HG03432 (cell line): ENCODE results near the gene SCNN1A.

Experiments used
- ATAC-seq: cut with Tn5 transposase; IDR thresholded peaks from one replicate; pipeline ENCODE4 v1.9.1; 2021; ENCODE audit warnings: mild to moderate bottlenecking, moderate library complexity; ENCODE audit not compliant: unreplicated experiment

The SCNN1A gene

GRCh38 chr12:6322352-6322751 lies 53.0 kb downstream of the SCNN1A start:
- no peak for ATAC-seq

- ATAC-seq, result no peak
Observed at GRCh38 chr12:6321905-6322304, 53.5 kb downstream of the SCNN1A start.

GRCh38 chr12:6319446-6319845 lies 55.9 kb downstream of the SCNN1A start:
- ATAC-seq, result no peak

GRCh38 chr12:6318440-6318879 lies 56.9 kb downstream of the SCNN1A start:
- ATAC-seq, result no peak

GRCh38 chr12:6317693-6318439 lies 57.5 kb downstream of the SCNN1A start:
- ATAC-seq, result no peak

- ATAC-seq, result no peak
Observed at GRCh38 chr12:6316921-6317692, 58.3 kb downstream of the SCNN1A start.

- ATAC-seq, result no peak
Observed at GRCh38 chr12:6315704-6316597, 59.4 kb downstream of the SCNN1A start.

- ATAC-seq, result no peak
Observed at GRCh38 chr12:6315184-6315583, 60.2 kb downstream of the SCNN1A start.

- no peak for ATAC-seq
Observed at GRCh38 chr12:6314776-6315175, 60.6 kb downstream of the SCNN1A start.

GRCh38 chr12:6313326-6313940 lies 61.9 kb downstream of the SCNN1A start:
- peak; percentile 15 for ATAC-seq

- peak; percentile 74 for ATAC-seq
Observed at GRCh38 chr12:6312529-6313325, 62.6 kb downstream of the SCNN1A start.

GRCh38 chr12:6311822-6312528 lies 63.4 kb downstream of the SCNN1A start:
- no peak for ATAC-seq

- ATAC-seq, result no peak
Observed at GRCh38 chr12:6310771-6311610, 64.4 kb downstream of the SCNN1A start.

GRCh38 chr12:6307529-6307928 lies 67.8 kb downstream of the SCNN1A start:
- no peak for ATAC-seq

GRCh38 chr12:6306599-6307220 lies 68.7 kb downstream of the SCNN1A start:
- no peak for ATAC-seq

- ATAC-seq, result no peak
Observed at GRCh38 chr12:6306151-6306550, 69.2 kb downstream of the SCNN1A start.

- no peak for ATAC-seq
Observed at GRCh38 chr12:6303071-6303470, 72.3 kb downstream of the SCNN1A start.

- no peak for ATAC-seq
Observed at GRCh38 chr12:6302621-6303020, 72.7 kb downstream of the SCNN1A start.
